Measurements from ENCODE around the gene ZNF841. TPM values are rescaled to one million over a fixed set of nuclear protein-coding genes. Genes with fewer than 3 reads are reported as not detected.

The ZNF841 gene
- total and polyA plus RNA-seq, 9 of the 15 experiments (the other 6 are each of a cell fraction or from before 2014, with no cell fraction given) = 3.1 to 17.1 (median 11.0) TPM

DNA sequence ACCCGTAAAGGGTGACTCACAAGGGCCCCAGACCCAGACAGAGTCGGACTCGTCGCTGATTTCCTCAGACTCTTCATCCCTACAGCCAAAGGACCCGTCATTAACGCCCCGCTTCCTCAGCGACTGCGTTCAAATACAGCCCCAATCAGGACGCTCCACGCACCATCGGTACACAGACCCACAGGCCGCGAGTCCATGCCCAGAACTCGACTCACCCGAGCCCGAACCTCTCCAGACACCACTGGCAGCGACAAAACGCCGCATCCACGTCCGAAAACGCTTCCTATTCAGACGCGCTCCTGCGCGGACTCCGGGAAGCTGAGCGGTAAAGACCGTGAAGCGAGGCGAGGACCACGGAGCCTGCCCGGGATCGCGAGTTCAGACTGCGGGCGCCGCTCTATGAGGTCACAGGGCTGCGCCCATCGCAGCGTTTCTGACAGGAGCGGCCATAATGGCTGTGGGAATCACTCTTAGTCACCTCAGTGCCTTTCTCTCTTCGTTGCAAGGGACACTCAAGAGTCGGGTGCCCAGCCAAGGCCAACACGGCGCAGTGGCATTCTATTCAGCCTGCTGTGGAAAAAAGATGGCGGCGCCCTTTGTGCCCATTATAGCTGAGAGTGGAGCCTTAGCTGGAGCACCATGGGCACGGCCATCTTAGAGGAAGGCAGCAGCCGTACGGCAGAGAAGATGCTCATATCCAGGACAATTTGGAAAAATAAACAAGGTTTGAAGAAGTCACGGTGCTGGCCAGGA lies 67.4 kb downstream of the ZNF841 start, which contains the start of gene ZNF614 (continued):
- TF ChIP-seq CXXC5 (CRISPR knock-in tag; IDR thresholded peaks at IDR 0.05) = peak; percentile 90
- no peak for TF ChIP-seq ATF4 (CRISPR knock-in tag; IDR thresholded peaks at IDR 0.05)
- no peak for TF ChIP-seq MCM7 (IDR thresholded peaks at IDR 0.05)
- no peak for TF ChIP-seq SP2 (IDR thresholded peaks at IDR 0.05; ENCODE audit: extremely low read depth, low read depth, low read length, poor library complexity, severe bottlenecking)
- TF ChIP-seq GATA2 (CRISPR knock-in tag; IDR thresholded peaks at IDR 0.05) = no peak
- peak; percentile 22 to 44; a peak in 1 of 4 replicates for TF ChIP-seq TEAD1 (CRISPR knock-in tag; IDR thresholded peaks at IDR 0.05)
- TF ChIP-seq MTA2 (IDR thresholded peaks at IDR 0.05; ENCODE audit: low read depth) = no peak
- no peak for TF ChIP-seq XRCC4 (IDR thresholded peaks at IDR 0.05; ENCODE audit: extremely low read depth, insufficient read depth, insufficient read length)
- no peak for TF ChIP-seq DDX20 (tag; IDR thresholded peaks at IDR 0.05; ENCODE audit: low read depth)
- no peak for TF ChIP-seq ELK3 (CRISPR knock-in tag; IDR thresholded peaks at IDR 0.05)
- TF ChIP-seq NR2C2 (CRISPR knock-in tag; IDR thresholded peaks at IDR 0.05) = peak; percentile 34; the same call in 1 of the 2 replicates
- TF ChIP-seq NR2C2 (tag; IDR thresholded peaks at IDR 0.05) = peak; percentile 91
- TF ChIP-seq ZNF232 (CRISPR knock-in tag; IDR thresholded peaks at IDR 0.05) = no peak; the same call in 1 of the 2 replicates
- no peak for TF ChIP-seq PRPF4 (IDR thresholded peaks at IDR 0.05; ENCODE audit: insufficient read depth, low read depth, low read length, poor library complexity, severe bottlenecking)
- peak in 1 of 2 experiments; percentile 83; a peak in 2 of 4 replicates for TF ChIP-seq MAZ (CRISPR knock-in tag; conservative IDR thresholded peaks at IDR 0.05 in 1 of 2, IDR thresholded peaks at IDR 0.05 in 1 of 2)
- TF ChIP-seq, protein P1, sequence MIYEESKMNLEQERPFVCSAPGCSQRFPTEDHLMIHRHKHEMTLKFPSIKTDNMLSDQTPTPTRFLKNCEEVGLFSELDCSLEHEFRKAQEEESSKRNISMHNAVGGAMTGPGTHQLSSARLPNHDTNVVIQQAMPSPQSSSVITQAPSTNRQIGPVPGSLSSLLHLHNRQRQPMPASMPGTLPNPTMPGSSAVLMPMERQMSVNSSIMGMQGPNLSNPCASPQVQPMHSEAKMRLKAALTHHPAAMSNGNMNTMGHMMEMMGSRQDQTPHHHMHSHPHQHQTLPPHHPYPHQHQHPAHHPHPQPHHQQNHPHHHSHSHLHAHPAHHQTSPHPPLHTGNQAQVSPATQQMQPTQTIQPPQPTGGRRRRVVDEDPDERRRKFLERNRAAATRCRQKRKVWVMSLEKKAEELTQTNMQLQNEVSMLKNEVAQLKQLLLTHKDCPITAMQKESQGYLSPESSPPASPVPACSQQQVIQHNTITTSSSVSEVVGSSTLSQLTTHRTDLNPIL (CRISPR knock-in tag; IDR thresholded peaks at IDR 0.05) = no peak
- TF ChIP-seq CBX2 (IDR thresholded peaks at IDR 0.05; ENCODE audit: insufficient read depth, low read length, poor library complexity, severe bottlenecking) = no peak
- no peak for TF ChIP-seq WHSC1 (IDR thresholded peaks at IDR 0.05; ENCODE audit: low read length)
- TF ChIP-seq MTF1 (CRISPR knock-in tag; IDR thresholded peaks at IDR 0.05; ENCODE audit: borderline replicate concordance) = no peak
- TF ChIP-seq EP300 (IDR thresholded peaks at IDR 0.05; ENCODE audit: low read length) = peak; percentile 31; the same call in 1 of the 2 replicates
- TF ChIP-seq, protein P2, sequence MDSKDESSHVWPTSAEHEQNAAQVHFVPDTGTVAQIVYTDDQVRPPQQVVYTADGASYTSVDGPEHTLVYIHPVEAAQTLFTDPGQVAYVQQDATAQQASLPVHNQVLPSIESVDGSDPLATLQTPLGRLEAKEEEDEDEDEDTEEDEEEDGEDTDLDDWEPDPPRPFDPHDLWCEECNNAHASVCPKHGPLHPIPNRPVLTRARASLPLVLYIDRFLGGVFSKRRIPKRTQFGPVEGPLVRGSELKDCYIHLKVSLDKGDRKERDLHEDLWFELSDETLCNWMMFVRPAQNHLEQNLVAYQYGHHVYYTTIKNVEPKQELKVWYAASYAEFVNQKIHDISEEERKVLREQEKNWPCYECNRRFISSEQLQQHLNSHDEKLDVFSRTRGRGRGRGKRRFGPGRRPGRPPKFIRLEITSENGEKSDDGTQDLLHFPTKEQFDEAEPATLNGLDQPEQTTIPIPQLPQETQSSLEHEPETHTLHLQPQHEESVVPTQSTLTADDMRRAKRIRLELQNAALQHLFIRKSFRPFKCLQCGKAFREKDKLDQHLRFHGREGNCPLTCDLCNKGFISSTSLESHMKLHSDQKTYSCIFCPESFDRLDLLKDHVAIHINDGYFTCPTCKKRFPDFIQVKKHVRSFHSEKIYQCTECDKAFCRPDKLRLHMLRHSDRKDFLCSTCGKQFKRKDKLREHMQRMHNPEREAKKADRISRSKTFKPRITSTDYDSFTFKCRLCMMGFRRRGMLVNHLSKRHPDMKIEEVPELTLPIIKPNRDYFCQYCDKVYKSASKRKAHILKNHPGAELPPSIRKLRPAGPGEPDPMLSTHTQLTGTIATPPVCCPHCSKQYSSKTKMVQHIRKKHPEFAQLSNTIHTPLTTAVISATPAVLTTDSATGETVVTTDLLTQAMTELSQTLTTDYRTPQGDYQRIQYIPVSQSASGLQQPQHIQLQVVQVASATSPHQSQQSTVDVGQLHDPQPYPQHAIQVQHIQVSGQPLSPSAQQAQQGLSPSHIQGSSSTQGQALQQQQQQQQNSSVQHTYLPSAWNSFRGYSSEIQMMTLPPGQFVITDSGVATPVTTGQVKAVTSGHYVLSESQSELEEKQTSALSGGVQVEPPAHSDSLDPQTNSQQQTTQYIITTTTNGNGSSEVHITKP (IDR thresholded peaks at IDR 0.05; ENCODE audit: partially characterized antibody) = no peak
